GM12875 (cell line): ENCODE measurements around the gene PASD1.

Experiments used
- H3K4me3 ChIP-seq: one replicate; pipeline ENCODE4 v1.5.1; 2011; ENCODE audit warnings: low read depth, low read length, control low read depth
- CTCF ChIP-seq: IDR thresholded peaks from 2 replicates; pipeline ENCODE4 v1.5.1; 2011; ENCODE audit warnings: low read depth, mild to moderate bottlenecking, control low read depth, inconsistent platforms, low read length, moderate library complexity, borderline replicate concordance; ENCODE audit not compliant: insufficient read depth

Gene PASD1

GRCh38 chrX:151633157-151633556 lies 69.7 kb downstream of the PASD1 start:
- TF ChIP-seq CTCF: no peak
- no peak overlapping the region for H3K4me3 ChIP-seq

GRCh38 chrX:151634937-151635336 lies 71.5 kb downstream of the PASD1 start:
- TF ChIP-seq CTCF: no peak
- no peak overlapping the region for H3K4me3 ChIP-seq

- no peak overlapping the region for H3K4me3 ChIP-seq
- TF ChIP-seq CTCF: no peak
Measured at GRCh38 chrX:151641564-151641963, 78.1 kb downstream of the PASD1 start.

GRCh38 chrX:151675121-151675746 lies 111.8 kb downstream of the PASD1 start:
- no peak for TF ChIP-seq CTCF
- no peak overlapping the region for H3K4me3 ChIP-seq

GRCh38 chrX:151676196-151676595 lies 112.7 kb downstream of the PASD1 start:
- no peak overlapping the region for H3K4me3 ChIP-seq
- TF ChIP-seq CTCF: no peak

GRCh38 chrX:151679798-151680402 lies 116.4 kb downstream of the PASD1 start:
- no peak for TF ChIP-seq CTCF
- no peak overlapping the region for H3K4me3 ChIP-seq

- no peak overlapping the region for H3K4me3 ChIP-seq
- peak; percentile 78 for TF ChIP-seq CTCF
Measured at GRCh38 chrX:151680805-151681204, 117.3 kb downstream of the PASD1 start.
